H1 (cell line): ENCODE results near the gene OR9G4. TPM values are rescaled to one million over a fixed set of nuclear protein-coding genes. Genes with fewer than 3 reads are reported as not detected.

ENCODE experiments used
- CTCF ChIA-PET: fragments of 300-600 bp; sonication (Branson Sonifier 250); formaldehyde crosslinking; loops from one replicate; lab custom pipeline; 2021; ENCODE audit not compliant: partially characterized antibody; lab: Charles Lee
- POLR2A ChIA-PET: fragments of 300-600 bp; sonication (Branson Sonifier 250); formaldehyde crosslinking; loops from one replicate; lab custom pipeline; 2021; ENCODE audit warnings: inconsistent platforms; ENCODE audit not compliant: partially characterized antibody; lab: Charles Lee
- DNase-seq, 2 experiments: peaks; one replicate each; pipeline versions ENCODE4 v3.0.0 to v3.0.0-alpha.2; 2010 to 2022; ENCODE audit warnings: low spot score in 2 of 2, low read depth in 1 of 2, mixed read lengths in 1 of 2
- FAIRE-seq: peaks from 2 replicates; lab custom pipeline; 2011; peaks lifted over from hg19 to GRCh38; lab: Jason Lieb, UNC
- H2AFZ ChIP-seq: 2 replicates; pipeline ENCODE4 v1.8.1; 2012; ENCODE audit warnings: low read length, inconsistent platforms
- H2AK5ac ChIP-seq: 2 replicates; pipeline ENCODE4 v1.6.1; 2013; ENCODE audit warnings: low read depth, low read length
- H2BK120ac ChIP-seq: replicated peaks from 2 replicates; pipeline ENCODE3; 2013; ENCODE audit warnings: low read depth, low read length, inconsistent platforms
- H2BK12ac ChIP-seq: 2 replicates; pipeline ENCODE4 v1.6.1; 2013; ENCODE audit warnings: low read depth, low read length
- H2BK15ac ChIP-seq: 2 replicates; pipeline ENCODE4 v1.6.1; 2013; ENCODE audit warnings: low read length
- H2BK20ac ChIP-seq: 2 replicates; pipeline ENCODE4 v1.6.1; 2013; ENCODE audit warnings: low read length
- H2BK5ac ChIP-seq: 2 replicates; pipeline ENCODE4 v1.6.1; 2013; ENCODE audit warnings: low read depth, low read length
- H3K14ac ChIP-seq: 2 replicates; pipeline ENCODE4 v1.6.1; 2013; ENCODE audit warnings: inconsistent platforms; ENCODE audit not compliant: insufficient read length
- H3K18ac ChIP-seq: 2 replicates; pipeline ENCODE4 v1.6.1; 2013; ENCODE audit warnings: low read length; ENCODE audit errors: extremely low read depth
- H3K23ac ChIP-seq: 2 replicates; pipeline ENCODE4 v1.6.1; 2013; ENCODE audit warnings: inconsistent platforms; ENCODE audit not compliant: insufficient read length
- H3K23me2 ChIP-seq: 2 replicates; pipeline ENCODE4 v1.6.1; 2013; ENCODE audit warnings: low read depth, low read length
- H3K27ac ChIP-seq: 2 replicates; pipeline ENCODE4 v1.6.1; 2011; ENCODE audit warnings: low read depth, low read length, inconsistent platforms
- H3K27me3 ChIP-seq, 4 experiments: replicated peaks in 1 of 4; 1 replicate in 1 of 4; 2 replicates in 3 of 4; pipeline versions ENCODE4 v1.6.1 to v1.8.1; 2011 to 2013; ENCODE audit warnings: low read length in 3 of 4, mild to moderate bottlenecking in 3 of 4, inconsistent platforms in 2 of 4, mixed read lengths in 2 of 4, moderate library complexity in 1 of 4; ENCODE audit not compliant: control insufficient read depth in 3 of 4, insufficient read depth in 3 of 4; ENCODE audit errors: extremely low read depth in 1 of 4
- H3K36me3 ChIP-seq, 4 experiments: 2 replicates each; pipeline versions ENCODE4 v1.6.1 to v1.8.1; 2011 to 2013; ENCODE audit warnings: mild to moderate bottlenecking in 4 of 4, low read length in 3 of 4, moderate library complexity in 2 of 4, control low read depth in 1 of 4, inconsistent platforms in 1 of 4; ENCODE audit not compliant: insufficient read depth in 4 of 4, control insufficient read depth in 2 of 4
- H3K4ac ChIP-seq: replicated peaks from 2 replicates; pipeline ENCODE3; 2013; ENCODE audit warnings: low read length, low read depth, mixed read lengths, inconsistent platforms; ENCODE audit not compliant: insufficient read length
- H3K4me1 ChIP-seq, 4 experiments: replicated peaks in 1 of 4; 1 replicate in 1 of 4; 2 replicates in 3 of 4; pipeline versions ENCODE4 v1.6.1 to v1.8.1; 2011 to 2013; ENCODE audit warnings: low read length in 3 of 4, inconsistent platforms in 2 of 4, mixed read lengths in 1 of 4; ENCODE audit not compliant: insufficient read depth in 4 of 4, control insufficient read depth in 3 of 4
- H3K4me2 ChIP-seq, 2 experiments: 2 replicates each; pipeline versions ENCODE4 v1.6.1 to v1.8.1; 2011 to 2013; ENCODE audit warnings: low read depth in 2 of 2, low read length in 2 of 2, control low read depth in 1 of 2, inconsistent platforms in 1 of 2, mild to moderate bottlenecking in 1 of 2; ENCODE audit not compliant: insufficient read depth in 1 of 2
- H3K4me3 ChIP-seq, 4 experiments: fragments of 200-600, 300-600 bp in 1 of 4; sonication (generic), shearing (Covaris generic), sonication (Bioruptor Twin) in 1 of 4; 2 replicates each; pipeline versions ENCODE4 v1.5.1 to v1.8.1; 2011 to 2016; ENCODE audit warnings: low read length in 4 of 4, low read depth in 3 of 4, control low read depth in 2 of 4, inconsistent platforms in 2 of 4, mild to moderate bottlenecking in 2 of 4, mixed read lengths in 1 of 4, moderate library complexity in 1 of 4; ENCODE audit not compliant: insufficient read depth in 2 of 4; ENCODE audit errors: extremely low read depth in 1 of 4
- H3K56ac ChIP-seq: replicated peaks from 2 replicates; pipeline ENCODE3; 2013; ENCODE audit warnings: low read depth, mild to moderate bottlenecking, mixed read lengths, low read length, inconsistent platforms; ENCODE audit not compliant: insufficient read length
- H3K79me1 ChIP-seq: 2 replicates; pipeline ENCODE4 v1.6.1; 2013; ENCODE audit warnings: low read depth, low read length, control low read depth
- H3K79me2 ChIP-seq, 2 experiments: 2 replicates each; pipeline versions ENCODE4 v1.6.1 to v1.8.1; 2012 to 2013; ENCODE audit warnings: low read length in 2 of 2, mild to moderate bottlenecking in 2 of 2, inconsistent platforms in 1 of 2; ENCODE audit not compliant: insufficient read depth in 2 of 2, control insufficient read depth in 1 of 2
- H3K9ac ChIP-seq, 4 experiments: replicated peaks in 1 of 4; 1 replicate in 1 of 4; 2 replicates in 3 of 4; pipeline versions ENCODE4 v1.6.1 to v1.8.1; 2011 to 2013; ENCODE audit warnings: low read depth in 3 of 4, low read length in 3 of 4, control low read depth in 2 of 4, mild to moderate bottlenecking in 2 of 4, moderate library complexity in 2 of 4, inconsistent platforms in 1 of 4; ENCODE audit errors: extremely low read depth in 1 of 4
- H3K9me3 ChIP-seq, 2 experiments: 2 replicates each; pipeline versions ENCODE4 v1.6.1 to v1.8.1; 2012 to 2013; ENCODE audit warnings: mild to moderate bottlenecking in 2 of 2, moderate library complexity in 2 of 2, control low read depth in 1 of 2, inconsistent platforms in 1 of 2, low read depth in 1 of 2, low read length in 1 of 2, mixed read lengths in 1 of 2; ENCODE audit not compliant: insufficient read depth in 2 of 2
- H4K20me1 ChIP-seq, 2 experiments: replicated peaks in 1 of 2; 2 replicates each; pipeline versions ENCODE3 to v1.8.1; 2011 to 2013; ENCODE audit warnings: inconsistent platforms in 2 of 2, low read length in 2 of 2, mild to moderate bottlenecking in 1 of 2; ENCODE audit not compliant: insufficient read depth in 2 of 2, control insufficient read depth in 1 of 2
- H4K5ac ChIP-seq: 2 replicates; pipeline ENCODE4 v1.6.1; 2013; ENCODE audit warnings: low read length, low read depth, mixed read lengths, inconsistent platforms; ENCODE audit not compliant: insufficient read length
- H4K8ac ChIP-seq: 2 replicates; pipeline ENCODE4 v1.8.0; 2013; ENCODE audit warnings: mild to moderate bottlenecking, moderate library complexity, low read length, inconsistent platforms; ENCODE audit not compliant: insufficient read depth; ENCODE audit errors: extremely low read depth
- H4K91ac ChIP-seq: replicated peaks from 2 replicates; pipeline ENCODE3; 2013; ENCODE audit warnings: low read length, mixed read lengths, inconsistent platforms; ENCODE audit not compliant: insufficient read length
- ASH2L ChIP-seq: fragments of 200-600, 300-600 bp; sonication (generic); IDR thresholded peaks from one replicate; pipeline ENCODE4 v1.7.1; 2017; ENCODE audit warnings: low read length
- BCL11A ChIP-seq, 2 experiments: IDR thresholded peaks; one replicate each; pipeline ENCODE4 v1.6.1; 2011; ENCODE audit warnings: low read depth in 2 of 2, low read length in 2 of 2, mild to moderate bottlenecking in 2 of 2
- CHD2 ChIP-seq: IDR thresholded peaks from 2 replicates; pipeline ENCODE4 v1.6.1; 2012; ENCODE audit warnings: low read length, improper control_type of control experiment
- EGR1 ChIP-seq: IDR thresholded peaks from 2 replicates; pipeline ENCODE4 v1.6.1; 2011; ENCODE audit warnings: low read depth, low read length, borderline replicate concordance
- GABPA ChIP-seq: IDR thresholded peaks from 2 replicates; pipeline ENCODE4 v1.6.1; 2011; ENCODE audit warnings: mild to moderate bottlenecking, low read length, moderate library complexity, borderline replicate concordance; ENCODE audit not compliant: insufficient read depth
- JUN ChIP-seq: IDR thresholded peaks from 2 replicates; pipeline ENCODE4 v1.6.1; 2011; ENCODE audit warnings: low read depth, mild to moderate bottlenecking, improper control_type of control experiment, low read length
- JUND ChIP-seq: IDR thresholded peaks from 2 replicates; pipeline ENCODE4 v1.6.1; 2011; ENCODE audit warnings: mild to moderate bottlenecking, improper control_type of control experiment, low read length
- POLR2AphosphoS5 ChIP-seq: IDR thresholded peaks from 2 replicates; pipeline ENCODE4 v1.6.1; 2011; ENCODE audit warnings: low read depth, low read length
- RBBP5 ChIP-seq: IDR thresholded peaks from 2 replicates; pipeline ENCODE4 v1.7.1; 2012; ENCODE audit warnings: low read depth, mild to moderate bottlenecking, inconsistent platforms, low read length, moderate library complexity, borderline replicate concordance
- SP1 ChIP-seq: IDR thresholded peaks from 2 replicates; pipeline ENCODE4 v1.6.1; 2011; ENCODE audit warnings: low read depth, low read length
- SRF ChIP-seq: IDR thresholded peaks from 2 replicates; pipeline ENCODE4 v1.6.1; 2011; ENCODE audit warnings: mild to moderate bottlenecking, low read depth, low read length, moderate library complexity
- SUZ12 ChIP-seq: fragments of 200-600 bp; sonication (generic); IDR thresholded peaks from 2 replicates; pipeline ENCODE4 v1.6.1; 2012; ENCODE audit warnings: mild to moderate bottlenecking, inconsistent platforms, low read length, moderate library complexity, mixed read lengths
- TAF1 ChIP-seq: IDR thresholded peaks from 2 replicates; pipeline ENCODE4 v1.6.1; 2011; ENCODE audit warnings: mild to moderate bottlenecking, low read depth, low read length
- TAF7 ChIP-seq: optimal IDR thresholded peaks from 2 replicates; pipeline ENCODE3; 2011; ENCODE audit warnings: low read depth, mild to moderate bottlenecking, inconsistent platforms, low read length, moderate library complexity, borderline replicate concordance
- TBP ChIP-seq: IDR thresholded peaks from 2 replicates; pipeline ENCODE4 v1.6.1; 2011; ENCODE audit warnings: low read depth, low read length, improper control_type of control experiment
- TEAD4 ChIP-seq: IDR thresholded peaks from 2 replicates; pipeline ENCODE4 v1.6.1; 2012; ENCODE audit warnings: low read depth, low read length, inconsistent platforms, mixed read lengths
- WGBS, 2 experiments: shearing (Covaris generic) in 1 of 2; methylation state at CpG; one replicate each; pipeline versions ENCODE4 v1.1.6 to v1.1.7; 2013 to 2015; ENCODE audit warnings: low lambda C conversion rate in 2 of 2, mixed read lengths in 2 of 2, inconsistent platforms in 1 of 2, low coverage in 1 of 2, missing lambda C conversion rate in 1 of 2; ENCODE audit not compliant: insufficient replicate concordance in 2 of 2, insufficient coverage in 1 of 2, insufficient read length in 1 of 2; ENCODE audit errors: extremely low coverage in 1 of 2, missing lambda C conversion rate in 1 of 2; 5-methylcytosine and 5-hydroxymethylcytosine counted together
- polyA plus RNA-seq, 7 experiments: library from polyadenylated mRNA; depleted of rRNA in 3 of 7; stranded (reverse) in 5 of 7; unstranded in 2 of 7; fragments of >200 nt in 5 of 7; fragments of 200-250 nt in 2 of 7; gene quantifications; 1 replicate in 5 of 7; 2 replicates in 1 of 7; 4 replicates in 1 of 7; pipeline versions ENCODE4 v1.2.1 to v1.2.3, GENCODE V29; 2011 to 2013; ENCODE audit warnings: missing spikeins in 2 of 7, mixed read lengths in 2 of 7
- total RNA-seq: library from RNA; stranded (reverse); fragmentation: NEBNext Ultra II Directional; extraction: Animal tissue kit (Norgen Biotek cat#: 25700); gene quantifications from 2 replicates; pipeline ENCODE4 v1.2.1, GENCODE V29; 2021
- TF ChIP-seq, protein P1 (sequence below): IDR thresholded peaks from 2 replicates; pipeline ENCODE4 v1.6.1; 2012; ENCODE audit warnings: inconsistent platforms

Gene OR9G4
- total and polyA plus RNA-seq, 2 of the 8 experiments (the other 6 are each of a cell fraction or from before 2014, with no cell fraction given), result not detected

DNA sequence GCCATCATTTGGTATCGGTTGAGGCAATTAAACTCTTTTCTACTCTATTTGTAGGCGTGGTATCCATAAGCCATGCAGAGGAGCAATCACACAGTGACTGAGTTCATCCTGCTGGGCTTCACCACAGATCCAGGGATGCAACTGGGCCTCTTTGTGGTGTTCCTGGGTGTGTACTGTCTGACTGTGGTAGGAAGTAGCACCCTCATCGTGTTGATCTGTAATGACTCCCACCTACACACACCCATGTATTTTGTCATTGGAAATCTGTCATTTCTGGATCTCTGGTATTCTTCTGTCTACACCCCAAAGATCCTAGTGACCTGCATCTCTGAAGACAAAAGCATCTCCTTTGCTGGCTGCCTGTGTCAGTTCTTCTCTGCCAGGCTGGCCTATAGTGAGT, 8.4 kb downstream of the OR9G4 start:
- peak; percentile 85 for FAIRE-seq
- CTCF ChIA-PET, result interaction anchor here (0.6 kb wide), 1 partner anchor 9 kb away, joined by 3 read pairs; no protein-coding TSS in a partner anchor
- no peak for DNase-seq
- TF ChIP-seq SRF (no peak), POLR2AphosphoS5 (no peak), JUN (no peak), TEAD4 (no peak), EGR1 (no peak), GABPA (no peak), ASH2L (no peak), TAF7 (no peak), BCL11A (IDR thresholded peaks at IDR 0.05; ENCODE audit: low read depth in 2 of 2, low read length in 2 of 2) (no peak), TAF1 (no peak), CHD2 (no peak), RBBP5 (no peak), SP1 (no peak), JUND (no peak), TBP (no peak), SUZ12 (no peak)
- TF ChIP-seq, protein P1, sequence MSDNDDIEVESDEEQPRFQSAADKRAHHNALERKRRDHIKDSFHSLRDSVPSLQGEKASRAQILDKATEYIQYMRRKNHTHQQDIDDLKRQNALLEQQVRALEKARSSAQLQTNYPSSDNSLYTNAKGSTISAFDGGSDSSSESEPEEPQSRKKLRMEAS, result no peak

More for the DNA sequence above, 8.4 kb downstream of the OR9G4 start:
- H2BK12ac ChIP-seq, result no peak overlapping the region
- no peak overlapping the region for H3K9ac ChIP-seq
- H3K4me2 ChIP-seq, result no peak overlapping the region
- H3K4me3 ChIP-seq, result no peak overlapping the region
- no peak overlapping the region for H3K4ac ChIP-seq
- H4K20me1 ChIP-seq, result no peaks in the 10 kb centered on the region
- H3K9me3 ChIP-seq, result no peaks in the 10 kb centered on the region
- no peak overlapping the region for H2BK120ac ChIP-seq
- H3K36me3 ChIP-seq, result no peaks in the 10 kb centered on the region
- no peak overlapping the region for H3K14ac ChIP-seq
- H3K79me1 ChIP-seq, result no peaks in the 10 kb centered on the region
- no peaks in the 10 kb centered on the region for H3K4me1 ChIP-seq
- H3K23ac ChIP-seq, result no peak overlapping the region
- no peak overlapping the region for H2AFZ ChIP-seq
- H3K56ac ChIP-seq, result no peak overlapping the region
- H2AK5ac ChIP-seq, result no peak overlapping the region
- H3K23me2 ChIP-seq, result no peaks in the 10 kb centered on the region
- no peak overlapping the region for H3K18ac ChIP-seq
- H2BK15ac ChIP-seq, result no peak overlapping the region
- H3K79me2 ChIP-seq, result no peaks in the 10 kb centered on the region
- no peak overlapping the region for H2BK20ac ChIP-seq
- POLR2A ChIA-PET, result no interaction called here
- no peak overlapping the region for H3K27ac ChIP-seq
- no peak overlapping the region for H4K5ac ChIP-seq
- WGBS, 2 experiments, result 89% methylated on average over 3 of the region's 3 CpGs; no CpG with 5 or more reads in 1 of the 2 experiments
- no peaks in the 10 kb centered on the region for H3K27me3 ChIP-seq
- no peak overlapping the region for H2BK5ac ChIP-seq
- no peak overlapping the region for H4K91ac ChIP-seq
- H4K8ac ChIP-seq, result no peak overlapping the region
